ENCODE results near the gene RALGPS1. TPM values are rescaled to one million over a fixed set of nuclear protein-coding genes. Genes with fewer than 3 reads are reported as not detected.

Gene RALGPS1
- total and polyA plus RNA-seq, 2 donors (not counting 1 experiment from before 2014, with no cell fraction given) = 2.0 to 5.9 TPM

DNA sequence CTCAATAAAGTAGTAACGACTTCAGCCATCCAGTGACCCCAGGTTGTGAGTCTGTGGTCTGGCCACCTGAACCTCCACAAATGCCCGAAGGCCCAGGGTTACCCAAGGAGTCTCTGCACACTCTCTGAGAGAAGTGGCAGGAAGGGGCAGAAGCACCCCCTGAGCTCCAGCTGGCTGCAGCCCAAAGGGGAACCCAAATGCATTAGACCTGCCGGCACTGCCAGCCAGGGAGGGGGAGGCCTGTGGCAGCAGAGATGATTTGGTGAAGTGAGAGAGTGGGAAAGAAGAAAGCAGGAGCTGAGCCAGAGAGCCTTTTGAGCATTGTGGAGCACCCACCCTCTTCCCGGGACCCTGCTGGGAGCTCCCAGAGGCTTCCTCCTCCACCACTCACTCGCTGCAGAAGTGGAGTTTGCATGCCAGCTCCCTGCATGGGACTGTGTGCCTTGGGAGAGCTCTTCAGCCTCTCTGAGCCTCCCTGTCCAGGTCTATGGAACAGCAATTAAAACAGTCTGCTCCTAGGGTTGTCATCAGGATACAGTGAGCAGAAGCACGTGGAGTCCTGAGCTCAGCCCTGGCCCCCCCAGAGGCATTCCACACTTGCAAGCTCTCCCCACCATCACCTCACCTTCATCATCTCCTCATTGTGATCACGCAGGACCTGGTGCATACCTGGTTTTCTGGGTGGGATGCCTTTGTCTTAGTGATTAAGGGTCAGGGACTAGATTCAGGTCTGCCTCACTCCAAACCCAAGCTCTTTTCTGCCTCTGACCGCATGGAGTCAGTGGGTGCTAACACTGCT, 221.7 kb downstream of the RALGPS1 start:
- no peak overlapping the region for H3K9ac ChIP-seq (ENCODE audit: insufficient read depth, low read length)
- no peaks in the 10 kb centered on the region for H4K20me1 ChIP-seq (ENCODE audit: control insufficient read depth, extremely low read depth, insufficient read depth, low read length)
- TF ChIP-seq EZH2 (IDR thresholded peaks at IDR 0.05; ENCODE audit: low read length, missing control alignments) = no peak
- TF ChIP-seq, protein P1, sequence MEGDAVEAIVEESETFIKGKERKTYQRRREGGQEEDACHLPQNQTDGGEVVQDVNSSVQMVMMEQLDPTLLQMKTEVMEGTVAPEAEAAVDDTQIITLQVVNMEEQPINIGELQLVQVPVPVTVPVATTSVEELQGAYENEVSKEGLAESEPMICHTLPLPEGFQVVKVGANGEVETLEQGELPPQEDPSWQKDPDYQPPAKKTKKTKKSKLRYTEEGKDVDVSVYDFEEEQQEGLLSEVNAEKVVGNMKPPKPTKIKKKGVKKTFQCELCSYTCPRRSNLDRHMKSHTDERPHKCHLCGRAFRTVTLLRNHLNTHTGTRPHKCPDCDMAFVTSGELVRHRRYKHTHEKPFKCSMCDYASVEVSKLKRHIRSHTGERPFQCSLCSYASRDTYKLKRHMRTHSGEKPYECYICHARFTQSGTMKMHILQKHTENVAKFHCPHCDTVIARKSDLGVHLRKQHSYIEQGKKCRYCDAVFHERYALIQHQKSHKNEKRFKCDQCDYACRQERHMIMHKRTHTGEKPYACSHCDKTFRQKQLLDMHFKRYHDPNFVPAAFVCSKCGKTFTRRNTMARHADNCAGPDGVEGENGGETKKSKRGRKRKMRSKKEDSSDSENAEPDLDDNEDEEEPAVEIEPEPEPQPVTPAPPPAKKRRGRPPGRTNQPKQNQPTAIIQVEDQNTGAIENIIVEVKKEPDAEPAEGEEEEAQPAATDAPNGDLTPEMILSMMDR (conservative IDR thresholded peaks at IDR 0.05 in 1 of 2, IDR thresholded peaks at IDR 0.05 in 1 of 2; ENCODE audit: low read depth in 1 of 2, low read length in 2 of 2) = no peak
- H3K4me3 ChIP-seq (replicated peaks in 1 of 4; ENCODE audit: control extremely low read depth in 1 of 4, insufficient read depth in 1 of 4, low read depth in 3 of 4, low read length in 4 of 4) = no peak overlapping the region
- no peak overlapping the region for H3K27ac ChIP-seq (ENCODE audit: insufficient read depth, low read length)
- H3K4me2 ChIP-seq (ENCODE audit: extremely low read depth, insufficient read depth, low read length) = no peak overlapping the region
- no peaks in the 10 kb centered on the region for H3K79me2 ChIP-seq (ENCODE audit: control insufficient read depth, insufficient read depth, low read length)
- no peak overlapping the region for H2AFZ ChIP-seq (ENCODE audit: low read length)
- peaks cover 35% of the 10 kb centered on the region for H3K4me1 ChIP-seq (ENCODE audit: control insufficient read depth, extremely low read depth, insufficient read depth, low read length)
- no peaks in the 10 kb centered on the region for H3K36me3 ChIP-seq (ENCODE audit: control insufficient read depth, insufficient read depth, low read length)
- no peaks in the 10 kb centered on the region for H3K27me3 ChIP-seq (ENCODE audit: control insufficient read depth, insufficient read depth, low read length)
- H3K9me3 ChIP-seq (ENCODE audit: control insufficient read depth, insufficient read depth, low read depth, low read length) = no peaks in the 10 kb centered on the region
- DNase-seq (ENCODE audit: low read depth in 2 of 2) = no peak

DNA sequence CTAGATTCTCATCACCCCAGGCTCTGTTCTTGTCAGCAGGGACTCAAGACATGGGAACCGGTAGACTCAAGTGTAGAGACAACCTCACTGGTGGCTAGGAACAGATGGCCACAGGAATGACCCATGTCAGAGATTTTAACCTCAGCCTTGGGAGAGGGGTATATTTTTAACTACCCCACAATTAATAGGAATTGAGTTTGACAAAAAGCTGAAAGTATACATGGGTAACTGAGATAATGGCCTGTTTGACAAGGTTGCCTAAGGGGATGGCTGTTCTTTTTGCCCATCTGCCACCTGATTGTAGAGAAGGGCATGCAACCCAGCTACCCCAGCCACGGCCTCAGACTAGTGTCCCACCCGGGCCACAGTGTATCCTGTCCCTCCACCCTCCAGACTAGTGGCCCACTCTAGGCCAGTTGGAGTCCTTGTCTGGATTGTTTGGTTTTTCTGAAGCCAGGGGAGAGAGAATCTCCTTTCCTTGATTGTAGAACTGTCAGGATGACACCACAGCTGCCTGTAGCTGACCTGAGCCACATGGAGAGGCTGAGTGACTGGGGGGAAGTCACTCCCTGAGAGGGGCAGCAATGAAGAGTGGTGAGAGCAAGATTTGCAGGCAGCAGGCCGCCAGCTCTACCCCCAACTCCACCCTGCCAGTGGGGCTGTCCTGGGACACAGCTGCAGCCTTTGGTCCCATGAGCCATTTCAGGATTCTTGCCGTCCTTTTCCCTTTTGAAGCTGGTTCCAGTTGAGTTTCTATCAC, 222.5 kb downstream of the RALGPS1 start:
- H3K4me3 ChIP-seq (replicated peaks in 1 of 4; ENCODE audit: control extremely low read depth in 1 of 4, insufficient read depth in 1 of 4, low read depth in 3 of 4, low read length in 4 of 4) = no peak overlapping the region
- H3K9ac ChIP-seq (ENCODE audit: insufficient read depth, low read length) = no peak overlapping the region
- H3K9me3 ChIP-seq (ENCODE audit: control insufficient read depth, insufficient read depth, low read depth, low read length) = no peaks in the 10 kb centered on the region
- no peaks in the 10 kb centered on the region for H3K36me3 ChIP-seq (ENCODE audit: control insufficient read depth, insufficient read depth, low read length)
- DNase-seq (ENCODE audit: low read depth in 2 of 2) = no peak
- no peaks in the 10 kb centered on the region for H3K79me2 ChIP-seq (ENCODE audit: control insufficient read depth, insufficient read depth, low read length)
- no peaks in the 10 kb centered on the region for H4K20me1 ChIP-seq (ENCODE audit: control insufficient read depth, extremely low read depth, insufficient read depth, low read length)
- H3K27ac ChIP-seq (ENCODE audit: insufficient read depth, low read length) = no peak overlapping the region
- no peak overlapping the region for H3K4me2 ChIP-seq (ENCODE audit: extremely low read depth, insufficient read depth, low read length)
- TF ChIP-seq, protein P1 (conservative IDR thresholded peaks at IDR 0.05 in 1 of 2, IDR thresholded peaks at IDR 0.05 in 1 of 2; ENCODE audit: low read depth in 1 of 2, low read length in 2 of 2) = no peak
- H3K4me1 ChIP-seq (ENCODE audit: control insufficient read depth, extremely low read depth, insufficient read depth, low read length) = peaks cover 27% of the 10 kb centered on the region
- no peak overlapping the region for H2AFZ ChIP-seq (ENCODE audit: low read length)
- no peaks in the 10 kb centered on the region for H3K27me3 ChIP-seq (ENCODE audit: control insufficient read depth, insufficient read depth, low read length)

DNA sequence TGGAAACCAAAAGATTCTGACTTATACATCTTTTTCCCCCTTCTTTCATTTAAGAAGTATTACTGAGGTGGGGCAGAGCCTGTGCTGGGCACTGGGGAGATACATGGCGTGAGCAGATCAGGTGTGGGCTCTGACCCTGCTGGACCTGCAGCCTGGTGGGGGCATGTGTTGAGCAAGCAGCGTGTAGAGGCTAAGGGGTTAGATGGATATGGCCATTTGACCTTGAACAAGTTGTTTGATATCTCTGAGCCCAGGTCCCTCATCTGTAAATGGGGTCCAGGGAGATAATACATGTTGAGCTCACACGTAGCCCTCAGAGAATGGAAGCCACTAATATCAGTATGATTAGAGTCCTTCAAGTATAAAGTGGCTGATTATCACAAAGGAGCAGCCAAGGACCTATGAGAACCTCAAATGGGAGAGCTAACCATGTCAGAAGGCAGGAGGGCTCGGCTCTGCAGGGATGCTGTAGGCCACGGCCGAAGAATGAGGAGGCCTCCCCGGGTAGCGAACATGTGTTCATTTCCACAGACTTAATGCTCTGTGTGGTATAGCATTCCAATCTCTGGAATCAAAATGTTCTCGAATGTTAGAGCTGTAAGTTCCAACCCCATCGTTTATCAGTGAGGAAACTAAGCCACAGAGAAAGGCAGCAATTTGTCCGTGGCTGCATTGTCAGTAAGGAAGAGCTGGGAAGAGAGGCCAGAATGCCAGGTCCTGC, 223.2 kb downstream of the RALGPS1 start:
- Histone ChIP-seq H3K9me3 (ENCODE audit: control insufficient read depth, insufficient read depth, low read depth, low read length) (no peaks in the 10 kb centered on the region), H3K4me1 (ENCODE audit: control insufficient read depth, extremely low read depth, insufficient read depth, low read length) (peaks cover 21% of the 10 kb centered on the region), H3K9ac (ENCODE audit: insufficient read depth, low read length) (no peak overlapping the region), H3K27me3 (ENCODE audit: control insufficient read depth, insufficient read depth, low read length) (no peaks in the 10 kb centered on the region), H2AFZ (ENCODE audit: low read length) (no peak overlapping the region), H3K27ac (ENCODE audit: insufficient read depth, low read length) (no peak overlapping the region), H3K4me2 (ENCODE audit: extremely low read depth, insufficient read depth, low read length) (no peak overlapping the region), H3K4me3 (replicated peaks in 1 of 4; ENCODE audit: control extremely low read depth in 1 of 4, insufficient read depth in 1 of 4, low read depth in 3 of 4, low read length in 4 of 4) (no peak overlapping the region), H3K79me2 (ENCODE audit: control insufficient read depth, insufficient read depth, low read length) (no peaks in the 10 kb centered on the region), H3K36me3 (ENCODE audit: control insufficient read depth, insufficient read depth, low read length) (no peaks in the 10 kb centered on the region), H4K20me1 (ENCODE audit: control insufficient read depth, extremely low read depth, insufficient read depth, low read length) (no peaks in the 10 kb centered on the region)
- DNase-seq (ENCODE audit: low read depth in 2 of 2) = no peak
- TF ChIP-seq, protein P1 (conservative IDR thresholded peaks at IDR 0.05 in 1 of 2, IDR thresholded peaks at IDR 0.05 in 1 of 2; ENCODE audit: low read depth in 1 of 2, low read length in 2 of 2) = no peak
- TF ChIP-seq EZH2 (IDR thresholded peaks at IDR 0.05; ENCODE audit: low read length, missing control alignments) = no peak

Measured in fibroblast of lung (primary cell).